GM18499 (cell line): Measurements from ENCODE around the gene MINDY2.
"Not testable (repeated sequence)": the region's sequence is repeated elsewhere in the genome, so short reads cannot be mapped to it uniquely, and the experiment has no call there.

Experiments
- ATAC-seq: cut with Tn5 transposase; IDR thresholded peaks from one replicate; pipeline ENCODE4 v1.9.1; 2021; ENCODE audit warnings: moderate number of reproducible peaks; ENCODE audit not compliant: insufficient read depth, unreplicated experiment

The MINDY2 gene

GRCh38 chr15:58795825-58796224 lies 24.7 kb downstream of the MINDY2 start:
- no peak for ATAC-seq

DNA sequence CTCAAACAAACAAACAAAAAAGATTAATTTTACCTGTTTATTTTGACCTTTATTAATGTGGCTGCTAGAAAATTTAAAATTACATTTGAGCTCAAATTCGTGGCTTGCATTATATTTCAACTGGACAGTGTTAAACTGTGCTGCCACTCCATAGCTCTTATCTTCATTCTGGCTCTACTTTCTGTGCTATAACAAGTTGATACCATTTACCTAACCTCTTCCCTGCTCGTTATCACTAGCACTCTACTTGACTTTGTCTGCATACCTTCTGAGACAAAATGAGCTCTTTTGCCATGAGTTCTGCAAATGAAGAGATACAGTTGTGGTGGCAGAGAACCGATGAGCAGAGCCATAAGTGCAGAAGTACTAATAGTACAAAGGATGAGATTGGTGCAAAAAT lies 26.4 kb downstream of the MINDY2 start:
- no peak for ATAC-seq

DNA sequence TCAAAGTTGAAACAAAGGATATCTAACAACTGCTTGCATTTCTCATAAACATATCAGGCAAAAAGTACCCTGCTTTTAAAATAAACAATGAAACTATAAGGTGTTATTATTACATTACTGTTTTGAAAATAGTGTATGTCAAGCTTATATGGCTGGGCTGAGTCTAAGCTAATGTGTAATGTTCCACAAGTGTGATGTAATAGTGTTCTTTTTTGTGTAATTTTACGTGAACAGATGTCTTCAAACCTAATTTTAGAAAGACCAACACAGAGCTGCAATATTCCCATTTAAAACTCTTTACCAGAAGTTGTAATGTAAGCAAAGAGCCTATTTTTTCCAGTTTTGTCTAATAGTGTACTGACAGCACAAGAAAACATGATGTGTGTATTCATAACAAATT lies 34.0 kb downstream of the MINDY2 start:
- ATAC-seq = no peak

GRCh38 chr15:58823267-58823666 lies 52.2 kb downstream of the MINDY2 start:
- ATAC-seq = not testable (repeated sequence)

- no peak for ATAC-seq
These were observed 59.5 kb downstream of the MINDY2 start for GRCh38 chr15:58830556-58830955.

DNA sequence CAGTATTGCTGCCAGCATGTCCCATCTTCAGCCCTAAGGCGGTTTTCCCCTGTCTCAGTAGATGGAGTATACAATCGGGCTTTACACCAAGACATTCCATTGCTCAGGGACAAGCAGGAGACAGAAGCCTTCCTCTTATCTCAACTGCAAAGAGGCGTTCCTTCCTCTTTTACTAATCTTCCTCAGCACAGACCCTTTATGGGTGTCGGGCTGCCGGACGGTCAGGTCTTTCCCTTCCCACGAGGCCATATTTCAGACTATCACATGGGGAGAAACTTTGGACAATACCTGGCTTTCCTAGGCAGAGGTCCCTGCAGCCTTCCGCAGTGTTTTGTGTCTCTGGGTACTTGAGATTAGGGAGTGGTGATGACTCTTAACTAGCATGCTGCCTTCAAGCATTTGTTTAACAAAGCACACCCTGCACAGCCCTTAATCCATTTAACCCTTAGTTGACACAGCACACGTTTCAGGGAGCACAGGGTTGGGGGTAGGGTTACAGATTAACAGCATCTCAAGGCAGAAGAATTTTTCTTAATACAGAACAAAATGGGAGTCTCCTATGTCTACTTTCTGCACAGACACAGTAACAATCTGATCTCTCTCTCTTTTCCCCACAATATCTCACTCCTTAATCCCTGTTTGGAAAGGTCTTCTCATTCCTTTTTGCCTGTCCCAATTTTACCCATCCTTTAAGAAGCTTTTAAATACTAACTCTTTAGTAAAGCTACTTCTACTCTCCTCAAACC lies 62.8 kb downstream of the MINDY2 start:
- ATAC-seq = not testable (repeated sequence)

DNA sequence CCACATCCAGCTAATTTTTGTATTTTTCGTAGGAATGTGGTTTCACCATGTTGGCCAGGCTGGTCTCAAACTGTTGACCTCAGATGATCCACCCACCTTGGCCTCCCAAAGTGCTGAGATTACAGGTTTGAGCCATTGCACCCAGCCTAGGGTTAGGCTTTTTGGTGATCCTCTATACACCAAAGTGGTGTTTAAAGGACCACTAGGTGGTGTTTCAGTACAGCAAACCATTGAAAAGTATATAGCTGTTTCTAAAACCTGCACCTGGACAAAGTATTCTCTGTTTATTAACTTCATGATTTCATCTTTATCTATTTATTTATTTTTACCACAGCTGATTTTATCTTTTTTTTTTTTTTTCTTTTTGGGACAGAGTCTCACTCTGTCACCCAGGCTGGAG lies 68.4 kb downstream of the MINDY2 start:
- no peak for ATAC-seq

GRCh38 chr15:58840048-58840447 lies 68.9 kb downstream of the MINDY2 start:
- ATAC-seq = no peak

- ATAC-seq = no peak
These were observed 71.8 kb downstream of the MINDY2 start for GRCh38 chr15:58842713-58843396.

DNA sequence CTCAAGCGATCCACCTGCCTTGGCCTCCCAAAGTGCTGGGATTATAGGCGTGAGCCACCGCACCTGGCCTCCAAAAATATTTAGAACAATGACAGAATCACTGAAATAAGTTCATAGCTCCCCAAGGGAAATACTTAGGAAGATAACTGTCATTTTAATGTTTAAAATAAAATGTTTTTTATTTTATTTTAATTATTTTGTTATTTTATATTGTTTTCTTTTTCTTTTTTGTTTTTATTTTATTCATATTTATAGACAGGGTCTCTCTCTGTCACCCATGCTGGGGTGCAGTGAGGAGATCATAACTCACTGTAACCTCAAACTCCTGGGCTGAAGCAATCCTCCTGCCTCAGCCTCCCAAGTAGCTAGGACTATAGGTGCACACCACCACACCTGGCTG lies 80.1 kb downstream of the MINDY2 start:
- not testable (repeated sequence) for ATAC-seq

DNA sequence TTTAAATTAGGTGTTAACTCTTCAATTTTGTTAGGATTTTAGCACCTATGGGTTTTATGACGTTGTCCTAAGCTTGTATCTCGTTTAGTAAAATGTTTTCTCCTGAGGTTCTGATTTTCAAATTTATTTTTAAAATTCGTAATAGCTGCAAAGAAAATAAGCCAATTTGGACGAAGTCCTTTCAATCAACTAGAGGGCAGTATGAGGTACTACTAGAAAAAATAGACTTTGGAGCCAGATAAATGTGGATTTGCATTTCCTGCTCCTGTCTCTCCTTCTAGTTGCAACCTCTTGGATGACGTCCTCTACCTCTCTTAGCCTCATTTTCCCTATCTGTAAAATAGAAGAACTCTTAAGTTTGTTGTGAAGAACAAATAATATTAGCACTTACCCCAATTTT lies 81.2 kb downstream of the MINDY2 start:
- ATAC-seq = no peak

DNA sequence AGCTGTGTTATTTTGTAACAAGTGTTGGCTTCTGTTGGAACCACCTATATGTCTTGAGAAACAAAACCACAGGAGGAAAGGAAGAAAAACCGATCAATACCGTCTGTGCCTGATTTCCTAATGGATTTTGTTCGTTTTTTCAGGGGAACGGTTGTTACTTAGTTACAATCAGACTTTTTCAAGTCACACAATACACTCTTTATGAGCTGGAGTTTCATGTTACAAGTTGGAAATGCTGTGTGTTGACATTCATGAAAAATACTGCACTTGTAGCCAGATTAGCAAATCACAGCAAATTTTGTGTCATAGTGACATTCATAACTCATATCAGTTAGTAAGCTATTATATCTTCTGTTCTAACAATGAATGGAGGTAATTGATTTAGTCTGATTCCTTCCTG lies 83.5 kb downstream of the MINDY2 start:
- no peak for ATAC-seq

GRCh38 chr15:58856086-58856485 lies 85.0 kb downstream of the MINDY2 start:
- ATAC-seq = no peak

GRCh38 chr15:58856621-58857020 lies 85.5 kb downstream of the MINDY2 start:
- not testable (repeated sequence) for ATAC-seq

DNA sequence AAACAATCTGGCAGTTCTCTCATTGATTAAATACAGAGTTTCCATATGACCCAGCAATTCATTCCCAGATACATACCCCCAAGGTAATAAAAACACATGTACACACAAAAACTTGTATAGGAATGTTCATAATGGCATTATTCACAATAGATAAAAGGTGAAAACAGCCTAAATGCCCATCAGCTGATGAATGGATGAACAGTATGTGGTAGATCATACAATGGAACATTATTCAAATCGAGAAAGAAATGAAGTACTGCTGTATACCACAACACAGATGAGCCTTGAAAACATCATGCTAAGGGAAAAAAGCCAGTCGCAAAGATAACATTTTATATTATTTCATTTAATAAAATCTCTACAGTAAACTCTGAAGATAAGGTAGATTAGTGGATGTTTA lies 91.2 kb downstream of the MINDY2 start:
- ATAC-seq = no peak

DNA sequence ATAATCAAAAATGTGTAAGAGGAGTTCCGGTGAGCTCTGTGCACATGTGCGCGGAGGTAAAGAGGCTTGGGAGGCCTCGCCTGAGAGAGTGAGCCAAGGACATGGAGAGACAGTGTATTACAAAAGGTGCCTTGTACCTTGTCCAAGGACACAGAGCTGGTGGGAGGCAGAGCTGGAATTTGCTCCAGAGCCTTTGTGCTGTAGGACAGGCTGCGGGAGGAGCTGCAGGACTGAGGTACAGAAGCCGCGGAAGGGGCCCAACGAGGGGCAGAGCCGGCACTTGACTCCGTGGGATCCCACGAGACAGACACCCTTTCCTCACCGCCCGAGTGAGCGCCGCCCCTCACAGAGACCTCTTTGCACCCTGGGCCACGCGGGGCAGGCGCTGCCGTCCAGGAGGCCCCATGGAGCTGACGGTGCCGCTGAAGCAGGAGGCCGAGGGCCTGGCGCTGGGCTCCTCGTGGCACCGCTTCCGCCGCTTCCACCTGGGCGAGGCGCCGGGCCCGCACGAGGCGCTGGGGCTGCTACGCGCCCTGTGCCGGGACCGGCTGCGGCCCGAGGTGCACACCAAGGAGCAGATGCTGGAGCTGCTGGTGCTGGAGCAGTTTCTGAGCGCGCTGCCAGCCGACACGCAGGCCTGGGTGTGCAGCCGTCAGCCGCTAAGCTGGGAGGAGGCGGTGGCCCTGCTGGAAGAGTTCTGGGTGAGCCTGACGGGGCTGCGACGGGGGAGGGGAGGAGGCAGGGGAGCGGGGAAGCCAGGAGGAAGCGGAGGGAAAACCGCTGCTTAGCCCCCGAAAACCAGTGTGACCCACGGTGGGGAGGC lies 93.7 kb downstream of the MINDY2 start:
- no peak for ATAC-seq

DNA sequence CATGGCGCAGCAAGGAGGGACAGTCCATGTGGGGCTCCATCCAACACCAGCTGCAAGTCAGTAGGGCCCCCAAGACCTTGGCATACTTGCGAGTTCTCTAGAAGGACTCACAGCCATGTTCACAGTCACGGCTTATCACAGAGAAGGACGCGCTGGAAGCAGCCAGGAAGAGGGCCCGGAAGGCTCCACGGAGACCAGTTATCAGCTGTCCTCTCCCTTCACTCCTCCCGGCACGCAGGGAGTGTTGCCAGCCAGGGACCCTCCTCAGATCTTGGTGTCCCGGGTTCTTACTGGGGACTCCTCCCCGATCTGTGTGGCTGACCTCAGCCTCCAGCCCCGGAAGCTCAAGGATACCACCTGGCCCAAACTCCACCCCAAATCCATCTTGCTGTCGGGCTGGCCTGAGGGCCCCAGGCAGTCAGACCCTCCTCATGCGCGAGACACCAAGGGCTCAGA lies 94.4 kb downstream of the MINDY2 start:
- no peak for ATAC-seq

- no peak for ATAC-seq
These were observed 96.8 kb downstream of the MINDY2 start for GRCh38 chr15:58867926-58868325.

DNA sequence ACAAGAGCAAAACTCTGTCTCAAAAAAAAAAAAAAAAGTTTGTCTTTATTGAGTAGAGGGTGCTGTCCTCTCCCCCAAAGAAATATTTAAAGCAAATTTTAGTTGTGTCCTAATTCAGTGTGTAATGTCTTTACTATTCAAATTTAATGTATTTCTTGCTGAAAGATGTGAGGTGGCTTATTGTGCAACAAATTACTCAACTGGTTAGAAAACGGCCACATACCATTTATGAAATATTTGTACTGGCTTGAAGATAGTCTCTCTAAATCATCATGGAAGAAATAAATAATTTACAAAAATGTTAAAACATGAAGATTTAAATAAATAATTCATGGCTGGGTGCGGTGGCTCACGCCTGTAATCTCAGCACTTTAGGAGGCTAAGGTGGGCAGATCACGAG lies 99.3 kb downstream of the MINDY2 start:
- no peak for ATAC-seq

- ATAC-seq = no peak
These were observed 102.2 kb downstream of the MINDY2 start for GRCh38 chr15:58873267-58873666.

GRCh38 chr15:58875343-58875742 lies 104.2 kb downstream of the MINDY2 start:
- ATAC-seq = no peak
